ENCODE data around the gene FUCA2.

Gene FUCA2

GRCh38 chr6:143490244-143490643 lies 21.3 kb downstream of the FUCA2 start:
- TF ChIP-seq CTCF (IDR thresholded peaks at IDR 0.05) = no peak

GRCh38 chr6:143486752-143487151 lies 24.8 kb downstream of the FUCA2 start:
- no peak for TF ChIP-seq CTCF (IDR thresholded peaks at IDR 0.05)

- no peak for TF ChIP-seq CTCF (IDR thresholded peaks at IDR 0.05)
Observed at GRCh38 chr6:143485967-143486366, 25.6 kb downstream of the FUCA2 start.

GRCh38 chr6:143482593-143482992 lies 28.9 kb downstream of the FUCA2 start:
- no peak for TF ChIP-seq CTCF (IDR thresholded peaks at IDR 0.05)

GRCh38 chr6:143478479-143479062 lies 32.9 kb downstream of the FUCA2 start:
- no peak for TF ChIP-seq CTCF (IDR thresholded peaks at IDR 0.05)

- TF ChIP-seq CTCF (IDR thresholded peaks at IDR 0.05) = no peak
Observed at GRCh38 chr6:143476545-143476944, 35.0 kb downstream of the FUCA2 start.

- no peak for TF ChIP-seq CTCF (IDR thresholded peaks at IDR 0.05)
Observed at GRCh38 chr6:143471822-143472221, 39.7 kb downstream of the FUCA2 start.

- no peak for TF ChIP-seq CTCF (IDR thresholded peaks at IDR 0.05)
Observed at GRCh38 chr6:143468026-143468425, 43.5 kb downstream of the FUCA2 start.
